Aorta (tissue), 5 donors: ENCODE data around the gene UGT1A6. TPM values are rescaled to one million over a fixed set of nuclear protein-coding genes. Genes with fewer than 3 reads are reported as not detected.
A peak's percentile ranks its signal among the peaks of the same experiment; 100 is the strongest.

Experiments used
- ATAC-seq: fragments of 200-7000 bp; cut with Tn5 transposase; one replicate; pipeline ENCODE4 v1.9.1; 2022; ENCODE audit warnings: moderate library complexity; ENCODE audit not compliant: low FRiP score
- DNase-seq, 2 donors: peaks; one replicate each; pipeline ENCODE4 v3.0.0-alpha.2; 2020
- H3K27ac ChIP-seq, 2 donors: one replicate each; pipeline ENCODE4 v1.5.1; 2013; ENCODE audit warnings: low read length in 2 of 2, mild to moderate bottlenecking in 2 of 2, moderate library complexity in 2 of 2, control low read depth in 1 of 2, inconsistent platforms in 1 of 2, low read depth in 1 of 2
- H3K27me3 ChIP-seq, 2 donors: one replicate each; pipeline ENCODE4 v1.6.1; 2013; ENCODE audit warnings: control low read depth in 1 of 2, low read length in 1 of 2, mild to moderate bottlenecking in 1 of 2, moderate library complexity in 1 of 2; ENCODE audit not compliant: insufficient read depth in 2 of 2, control insufficient read depth in 1 of 2
- H3K36me3 ChIP-seq, 2 donors: one replicate each; pipeline ENCODE4 v1.6.1; 2013; ENCODE audit warnings: control low read depth in 1 of 2, low read length in 1 of 2, mild to moderate bottlenecking in 1 of 2; ENCODE audit not compliant: insufficient read depth in 2 of 2, control insufficient read depth in 1 of 2
- H3K4me1 ChIP-seq, 2 donors: one replicate each; pipeline ENCODE4 v1.6.1; 2013; ENCODE audit warnings: low read length in 2 of 2, control low read depth in 1 of 2, mild to moderate bottlenecking in 1 of 2, moderate library complexity in 1 of 2; ENCODE audit not compliant: insufficient read depth in 2 of 2, control insufficient read depth in 1 of 2
- H3K4me3 ChIP-seq, 2 donors: one replicate each; pipeline ENCODE4 v1.5.1; 2013; ENCODE audit warnings: low read length in 2 of 2, control low read depth in 1 of 2, mild to moderate bottlenecking in 1 of 2
- H3K9me3 ChIP-seq: one replicate; pipeline ENCODE4 v1.6.1; 2013; ENCODE audit warnings: mild to moderate bottlenecking, low read length; ENCODE audit not compliant: control insufficient read depth
- WGBS, 2 donors: extraction: QIAGEN DNeasy Blood & Tissue Kit; methylation state at CpG; one replicate each; pipeline ENCODE4 v1.1.7; 2013; 5-methylcytosine and 5-hydroxymethylcytosine counted together
- intact Hi-C, 2 donors: fragments of 100-400 bp; cut with DNase I; formaldehyde crosslinking; loops; one replicate each; pipeline versions ENCODE4 v1.14.2 to v1.15.0; 2022
- polyA plus RNA-seq, 2 donors: library from polyadenylated mRNA; stranded (reverse); fragments of 200-250 nt; gene quantifications; one replicate each; pipeline ENCODE4 v1.2.3, GENCODE V29; 2013
- total RNA-seq, 2 donors: library from RNA; stranded (reverse); fragmentation: NEBNext Ultra II Directional; extraction: Animal tissue kit (Norgen Biotek cat#: 25700); gene quantifications; one replicate each; pipeline ENCODE4 v1.2.1, GENCODE V29; 2021
- donor health status: healthy with polysubstance abuse.
- donor health status: Bipolar disorder and iron deficiency.
- donor health status: DM: no; HTN: no; CAD: no.
- donor health status: DM: no; HTN: no; CAD: no.
- donor health status: DM: yes; HTN: yes; CAD: no.

UGT1A6 gene
- total and polyA plus RNA-seq, 4 donors: 0.33 TPM; not detected in 3

DNA sequence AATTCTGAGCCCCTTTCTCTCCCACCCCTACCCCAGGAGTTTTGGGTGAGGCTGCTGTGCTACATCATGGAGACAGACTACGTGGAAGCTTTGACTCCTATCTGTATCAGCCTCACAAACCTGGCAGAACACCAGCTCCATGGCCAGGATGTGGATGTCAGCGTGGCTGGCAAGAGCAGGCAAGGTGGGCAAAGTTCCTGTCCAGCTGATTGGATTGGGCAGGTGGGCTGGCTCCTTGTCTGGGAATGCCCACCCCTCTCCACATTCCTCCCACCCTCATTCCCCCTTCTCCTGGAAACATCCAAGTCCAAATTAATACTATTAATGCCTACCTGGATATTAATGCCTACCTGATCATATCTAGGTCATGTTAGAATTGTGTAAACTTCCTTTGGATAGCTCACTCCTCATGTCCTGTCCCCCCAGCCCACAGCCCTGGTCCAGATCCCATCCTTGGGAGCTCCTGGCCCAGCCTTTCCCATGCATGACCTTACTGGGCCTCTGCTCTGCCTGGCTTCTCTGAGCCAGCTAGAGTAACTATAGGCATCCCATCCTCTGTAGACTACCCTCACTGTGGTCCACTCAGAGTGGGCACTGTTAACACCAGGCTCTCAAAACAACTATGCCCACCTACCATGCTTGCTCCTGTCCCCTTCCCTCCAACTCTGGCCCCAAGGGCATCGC lies 109.6 kb downstream of the UGT1A6 start:
- ATAC-seq (no peak), DNase-seq (no peak)
- H3K4me1 ChIP-seq: no peaks in the 10 kb centered on the region
- no peak overlapping the region for H3K27ac ChIP-seq
- intact Hi-C loops: no loop called here
- H3K4me3 ChIP-seq: no peak overlapping the region
- no peaks in the 10 kb centered on the region for H3K9me3 ChIP-seq
- H3K36me3 ChIP-seq: no peaks in the 10 kb centered on the region
- 67 to 75% methylated on average over 3 of the region's 3 CpGs for WGBS, 2 donors
- no peaks in the 10 kb centered on the region for H3K27me3 ChIP-seq

DNA sequence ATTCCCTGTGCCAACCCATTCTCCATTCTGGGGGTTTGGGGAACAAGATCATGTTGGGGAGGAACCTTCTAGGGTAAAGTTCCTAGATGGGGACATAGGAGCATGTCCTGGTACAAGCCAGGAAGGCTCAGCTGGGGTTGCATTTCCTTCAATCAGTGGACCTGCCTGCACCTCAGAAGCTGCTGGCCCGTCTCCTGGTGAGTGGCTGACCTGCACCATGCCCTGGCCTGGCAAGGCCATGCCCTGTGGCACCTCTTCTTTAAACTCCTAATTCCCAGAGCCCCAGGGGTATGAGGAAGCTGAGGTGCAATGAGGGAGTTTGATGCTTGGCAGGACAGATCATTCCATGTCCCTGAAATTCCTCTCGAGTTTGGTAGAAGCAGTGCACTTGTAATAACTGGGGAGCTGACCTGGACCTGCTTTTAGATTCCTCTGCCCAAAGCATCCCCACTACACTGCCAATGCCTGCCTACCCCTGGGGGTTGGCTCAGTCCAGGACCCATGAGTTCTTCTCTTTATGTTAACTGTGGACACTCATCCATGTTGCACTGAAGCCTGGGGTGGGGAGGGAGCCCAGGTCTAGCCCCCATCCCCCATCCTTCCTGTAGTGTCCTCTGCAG lies 110.7 kb downstream of the UGT1A6 start:
- Histone ChIP-seq H3K4me1 (no peaks in the 10 kb centered on the region), H3K4me3 (no peak overlapping the region), H3K36me3 (no peaks in the 10 kb centered on the region), H3K27ac (no peak overlapping the region), H3K9me3 (no peaks in the 10 kb centered on the region), H3K27me3 (no peaks in the 10 kb centered on the region)
- ATAC-seq (no peak), DNase-seq (no peak)
- intact Hi-C loops: no loop called here
- WGBS, 2 donors: 72 to 84% methylated on average over 2 of the region's 2 CpGs

DNA sequence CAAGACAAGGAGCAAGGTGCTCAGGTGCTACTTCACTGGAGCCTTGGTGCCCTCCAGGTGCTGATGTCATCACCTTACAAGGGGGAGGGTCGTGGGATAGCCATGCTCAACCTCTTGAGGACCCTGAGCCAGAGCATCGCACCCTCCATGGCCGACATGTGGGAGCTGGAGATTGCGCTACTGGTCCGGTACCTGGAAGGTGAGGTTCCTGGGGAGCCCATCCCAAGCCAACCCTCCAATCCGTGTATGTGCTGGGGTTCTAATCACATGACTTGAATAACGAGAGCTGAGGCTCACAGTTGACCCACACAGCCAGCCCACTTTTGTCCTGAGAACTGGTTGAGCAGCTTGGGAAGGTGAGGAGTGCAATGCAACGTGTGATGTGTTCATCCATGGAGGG lies 111.3 kb downstream of the UGT1A6 start:
- Histone ChIP-seq H3K4me1 (no peaks in the 10 kb centered on the region), H3K9me3 (no peaks in the 10 kb centered on the region), H3K27me3 (no peaks in the 10 kb centered on the region), H3K4me3 (no peak overlapping the region), H3K36me3 (no peaks in the 10 kb centered on the region), H3K27ac (no peak overlapping the region)
- intact Hi-C loops: no loop called here
- DNase-seq (peak in 1 of 2 donors; percentile 48), ATAC-seq (no peak)
- 68 to 70% methylated on average over 8 of the region's 8 CpGs for WGBS, 2 donors

DNA sequence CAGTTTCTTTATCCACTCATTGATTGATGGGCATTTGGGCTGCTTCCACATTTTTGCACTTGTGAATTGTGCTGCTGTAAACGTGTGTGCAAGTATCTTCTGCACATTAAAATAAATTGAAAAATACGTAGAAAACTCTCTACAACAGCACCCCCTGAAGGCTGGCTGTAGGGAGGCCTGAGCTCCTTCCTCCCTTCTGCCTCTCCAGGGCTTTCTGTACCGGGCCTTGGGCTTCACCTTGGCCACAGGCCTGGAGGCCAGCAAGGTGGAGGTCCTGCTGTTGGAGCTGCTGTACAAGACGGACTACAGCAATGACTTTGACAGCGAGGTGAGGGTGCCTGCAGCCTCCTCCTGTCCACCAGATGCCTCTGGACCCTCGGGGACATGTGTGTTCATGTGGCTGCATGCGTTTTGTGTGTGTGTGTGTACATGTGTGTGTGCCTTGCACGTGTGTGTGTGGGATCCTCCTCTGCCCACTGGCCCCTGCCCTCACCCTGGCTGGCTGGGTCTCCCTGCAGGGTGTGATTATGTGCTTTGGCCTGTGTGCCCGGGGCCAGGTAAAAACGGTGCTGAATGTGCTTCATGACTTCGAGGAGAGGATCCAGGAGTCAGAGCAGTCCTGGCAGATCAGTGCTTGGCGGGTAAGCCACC lies 114.7 kb downstream of the UGT1A6 start:
- WGBS, 2 donors: 73 to 74% methylated on average over 12 of the region's 12 CpGs
- H3K36me3 ChIP-seq: no peaks in the 10 kb centered on the region
- peak in 1 of 2 donors; percentile 47 for DNase-seq

DNA sequence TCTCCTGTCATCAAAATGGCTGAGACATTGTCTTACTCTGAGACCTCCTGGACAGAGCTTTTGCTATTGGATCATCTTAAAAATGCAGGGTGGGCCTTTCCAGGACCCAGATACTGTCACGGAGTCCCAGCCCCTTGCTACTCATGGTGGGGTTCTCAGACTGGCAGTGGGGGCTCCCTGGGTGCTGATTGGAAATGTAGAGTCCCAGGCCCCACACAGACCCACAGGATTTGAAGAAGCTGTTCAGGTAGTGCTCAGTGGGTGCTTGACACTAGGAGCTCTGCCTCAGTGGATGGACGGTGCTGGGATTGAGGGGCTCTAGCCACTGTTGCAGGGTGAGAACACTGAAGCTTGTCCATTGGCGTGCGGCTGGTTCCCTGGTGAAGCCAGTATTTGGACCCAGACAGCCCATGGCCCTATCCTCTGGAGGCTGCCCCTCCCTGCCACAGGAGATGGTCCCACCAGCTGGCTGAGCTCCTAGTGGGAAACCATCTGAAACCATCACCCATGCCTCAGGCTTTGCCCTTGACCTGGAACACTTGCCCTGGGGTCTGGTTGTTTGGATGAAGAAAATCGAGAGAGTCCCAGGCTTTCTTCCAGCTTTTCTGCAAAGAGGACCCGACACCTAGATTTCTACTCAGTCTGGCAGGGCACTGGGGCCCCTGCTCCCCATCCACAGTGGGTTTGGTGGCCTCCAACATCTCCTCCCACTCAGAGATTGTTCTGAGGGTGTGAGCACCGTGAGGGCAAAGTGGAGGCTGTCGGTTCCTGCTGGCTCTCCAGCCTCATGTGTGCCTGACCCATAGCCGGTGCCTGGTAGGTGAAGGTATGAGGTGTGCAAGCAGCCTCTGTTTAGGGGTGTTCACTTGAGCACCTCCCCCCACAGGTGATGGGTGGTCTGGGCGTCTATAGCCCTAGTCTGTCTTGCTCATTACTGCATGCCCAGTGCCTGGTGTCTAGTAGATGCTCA lies 115.6 kb downstream of the UGT1A6 start:
- DNase-seq (peak in 1 of 2 donors; percentile 55), ATAC-seq (no peak)
- 75 to 79% methylated on average over 10 of the region's 10 CpGs for WGBS, 2 donors

More for the DNA sequence above, 114.7 kb downstream of the UGT1A6 start:
- no peak overlapping the region for H3K27ac ChIP-seq
- intact Hi-C loops: no loop called here
- H3K27me3 ChIP-seq: no peaks in the 10 kb centered on the region
- no peaks in the 10 kb centered on the region for H3K9me3 ChIP-seq
- H3K4me1 ChIP-seq: no peaks in the 10 kb centered on the region
- ATAC-seq: peak; percentile 9
- no peak overlapping the region for H3K4me3 ChIP-seq

DNA sequence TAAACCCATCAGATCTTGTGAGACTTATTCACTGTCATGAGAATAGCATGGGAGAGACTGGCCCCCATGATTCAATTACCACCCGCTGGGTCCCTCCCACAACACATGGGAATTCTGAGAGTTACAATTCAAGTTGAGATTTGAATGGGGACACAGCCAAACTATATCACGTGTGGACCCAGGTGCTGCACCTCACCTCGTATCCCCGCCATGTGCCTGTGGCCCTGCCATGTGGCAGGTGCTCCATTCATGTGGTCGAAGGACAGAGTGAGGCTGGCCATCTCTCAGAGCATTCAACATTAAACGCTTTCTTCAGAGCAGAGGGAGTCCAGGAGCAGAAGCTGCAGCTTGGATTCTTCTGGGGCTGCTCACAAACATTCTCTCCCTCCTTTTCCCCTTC lies 117.7 kb downstream of the UGT1A6 start:
- Histone ChIP-seq H3K27me3 (no peaks in the 10 kb centered on the region), H3K4me3 (no peak overlapping the region), H3K36me3 (no peaks in the 10 kb centered on the region), H3K4me1 (no peaks in the 10 kb centered on the region), H3K9me3 (no peaks in the 10 kb centered on the region), H3K27ac (no peak overlapping the region)
- intact Hi-C loops: no loop called here
- DNase-seq (no peak), ATAC-seq (no peak)
- 84 to 88% methylated on average over 6 of the region's 6 CpGs for WGBS, 2 donors

More for the DNA sequence above, 115.6 kb downstream of the UGT1A6 start:
- no peak overlapping the region for H3K4me3 ChIP-seq
- H3K36me3 ChIP-seq: no peaks in the 10 kb centered on the region
- no peak overlapping the region for H3K27ac ChIP-seq
- no peaks in the 10 kb centered on the region for H3K4me1 ChIP-seq
- no peaks in the 10 kb centered on the region for H3K27me3 ChIP-seq
- no peaks in the 10 kb centered on the region for H3K9me3 ChIP-seq
- intact Hi-C loops: no loop called here

DNA sequence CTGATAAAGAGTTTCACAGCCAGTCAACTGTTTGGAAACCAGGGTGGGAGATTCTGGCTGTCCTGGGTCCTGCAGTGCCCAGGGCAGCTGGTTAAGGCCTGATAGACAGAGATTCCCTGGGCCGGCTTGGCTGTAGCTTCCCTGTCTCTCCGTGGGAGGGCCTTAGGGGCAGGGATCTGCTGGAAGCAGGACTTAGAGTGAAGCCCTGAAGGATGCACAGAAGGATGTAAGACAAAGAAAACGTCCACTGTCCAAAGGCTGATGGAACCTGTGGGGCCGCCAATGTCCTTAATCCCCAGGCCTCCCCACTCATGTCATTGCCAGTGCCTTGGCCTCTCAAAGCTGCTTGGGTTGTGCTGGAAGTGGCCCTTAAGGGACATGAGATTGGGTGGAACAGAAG lies 118.4 kb downstream of the UGT1A6 start:
- Histone ChIP-seq H3K9me3 (no peaks in the 10 kb centered on the region), H3K4me1 (no peaks in the 10 kb centered on the region), H3K27me3 (no peaks in the 10 kb centered on the region), H3K27ac (no peak overlapping the region), H3K36me3 (no peaks in the 10 kb centered on the region), H3K4me3 (no peak overlapping the region)
- ATAC-seq (no peak), DNase-seq (peak in 1 of 2 donors; percentile 34)
- WGBS, 2 donors: 78 to 84% methylated on average over 4 of the region's 4 CpGs
- intact Hi-C loops: no loop called here

DNA sequence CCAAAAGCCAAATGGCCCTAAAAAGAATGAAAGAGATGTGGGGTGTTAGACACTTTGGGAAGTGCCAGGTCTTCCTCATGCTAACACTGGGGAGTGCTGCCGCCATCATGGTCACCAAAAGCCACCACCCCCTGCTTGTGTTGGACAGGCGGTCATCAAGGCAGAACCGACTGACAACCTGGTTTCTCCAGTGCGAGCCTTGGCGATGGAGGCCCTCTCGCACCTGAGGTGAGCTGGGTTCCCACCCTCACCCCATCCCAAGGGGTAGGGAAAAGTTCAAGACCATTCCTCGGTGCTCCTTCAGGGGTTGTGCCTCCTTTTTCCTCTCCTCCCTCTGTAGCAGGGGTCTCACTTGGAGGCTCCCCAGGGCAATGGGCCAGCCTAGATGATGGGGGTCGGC lies 119.0 kb downstream of the UGT1A6 start:
- Histone ChIP-seq H3K36me3 (no peaks in the 10 kb centered on the region), H3K4me3 (no peak overlapping the region), H3K27me3 (no peaks in the 10 kb centered on the region), H3K9me3 (no peaks in the 10 kb centered on the region), H3K27ac (no peak overlapping the region), H3K4me1 (no peaks in the 10 kb centered on the region)
- DNase-seq (peak; percentile 23 to 25), ATAC-seq (no peak)
- intact Hi-C loops: no loop called here
- 91 to 95% methylated on average over 8 of the region's 8 CpGs for WGBS, 2 donors
